GM18498 (cell line): ENCODE measurements around the gene ADAM19.
"Not testable (repeated sequence)": the region's sequence is repeated elsewhere in the genome, so short reads cannot be mapped to it uniquely, and the experiment has no call there.

Experiments used
- ATAC-seq: cut with Tn5 transposase; IDR thresholded peaks from one replicate; pipeline ENCODE4 v1.9.1; 2021; ENCODE audit warnings: mild to moderate bottlenecking, moderate library complexity; ENCODE audit not compliant: unreplicated experiment

ADAM19 gene

GRCh38 chr5:157487358-157487757, 88.2 kb downstream of the ADAM19 start:
- peak; percentile 40 for ATAC-seq

GRCh38 chr5:157486861-157487260, 88.7 kb downstream of the ADAM19 start:
- ATAC-seq, result peak; percentile 54

- ATAC-seq, result peak; percentile 59
Observed at GRCh38 chr5:157486221-157486681, 89.3 kb downstream of the ADAM19 start.

GRCh38 chr5:157485811-157486210, 89.8 kb downstream of the ADAM19 start:
- peak; percentile 42 for ATAC-seq

- ATAC-seq, result no peak
Observed at GRCh38 chr5:157485340-157485739, 90.2 kb downstream of the ADAM19 start.

GRCh38 chr5:157484768-157485167, 90.8 kb downstream of the ADAM19 start:
- ATAC-seq, result no peak

DNA sequence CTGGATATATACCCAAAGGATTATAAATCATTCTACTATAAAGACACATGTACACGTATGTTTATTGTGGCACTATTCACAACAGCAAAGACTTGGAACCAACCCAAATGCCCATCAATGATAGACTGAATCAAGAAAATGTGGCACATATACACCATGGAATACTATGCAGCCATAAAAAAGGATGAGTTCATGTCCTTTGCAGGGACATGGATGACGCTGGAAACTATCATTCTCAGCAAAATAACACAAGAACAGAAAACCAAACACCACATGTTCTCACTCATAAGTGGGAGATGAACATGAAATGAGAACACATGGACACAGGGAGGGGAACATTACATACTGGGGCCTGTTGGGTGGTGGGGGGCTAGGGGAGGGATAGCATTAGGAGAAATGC, 92.9 kb downstream of the ADAM19 start:
- ATAC-seq, result not testable (repeated sequence)

DNA sequence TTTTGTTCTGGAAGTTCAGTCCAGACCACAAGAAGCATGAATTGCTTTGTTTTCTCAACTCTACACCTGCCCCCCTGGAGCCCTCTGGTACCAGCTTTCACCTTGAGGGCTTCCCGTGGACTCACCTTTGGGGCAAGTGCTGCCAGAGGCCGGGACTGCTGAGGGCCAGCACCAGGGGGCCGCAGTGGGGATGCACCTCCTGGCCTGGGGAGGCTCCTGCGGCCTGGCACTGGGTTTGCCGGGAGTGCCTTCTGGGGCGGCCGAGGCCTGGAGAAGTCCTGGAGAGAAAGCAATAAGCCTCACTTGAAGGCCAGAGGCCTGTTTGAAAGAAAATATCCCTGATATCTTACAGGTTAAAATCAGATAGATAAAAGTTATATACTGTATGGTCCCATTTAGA, 93.9 kb downstream of the ADAM19 start:
- ATAC-seq, result no peak

- no peak for ATAC-seq
Observed at GRCh38 chr5:157481265-157481664, 94.3 kb downstream of the ADAM19 start.

DNA sequence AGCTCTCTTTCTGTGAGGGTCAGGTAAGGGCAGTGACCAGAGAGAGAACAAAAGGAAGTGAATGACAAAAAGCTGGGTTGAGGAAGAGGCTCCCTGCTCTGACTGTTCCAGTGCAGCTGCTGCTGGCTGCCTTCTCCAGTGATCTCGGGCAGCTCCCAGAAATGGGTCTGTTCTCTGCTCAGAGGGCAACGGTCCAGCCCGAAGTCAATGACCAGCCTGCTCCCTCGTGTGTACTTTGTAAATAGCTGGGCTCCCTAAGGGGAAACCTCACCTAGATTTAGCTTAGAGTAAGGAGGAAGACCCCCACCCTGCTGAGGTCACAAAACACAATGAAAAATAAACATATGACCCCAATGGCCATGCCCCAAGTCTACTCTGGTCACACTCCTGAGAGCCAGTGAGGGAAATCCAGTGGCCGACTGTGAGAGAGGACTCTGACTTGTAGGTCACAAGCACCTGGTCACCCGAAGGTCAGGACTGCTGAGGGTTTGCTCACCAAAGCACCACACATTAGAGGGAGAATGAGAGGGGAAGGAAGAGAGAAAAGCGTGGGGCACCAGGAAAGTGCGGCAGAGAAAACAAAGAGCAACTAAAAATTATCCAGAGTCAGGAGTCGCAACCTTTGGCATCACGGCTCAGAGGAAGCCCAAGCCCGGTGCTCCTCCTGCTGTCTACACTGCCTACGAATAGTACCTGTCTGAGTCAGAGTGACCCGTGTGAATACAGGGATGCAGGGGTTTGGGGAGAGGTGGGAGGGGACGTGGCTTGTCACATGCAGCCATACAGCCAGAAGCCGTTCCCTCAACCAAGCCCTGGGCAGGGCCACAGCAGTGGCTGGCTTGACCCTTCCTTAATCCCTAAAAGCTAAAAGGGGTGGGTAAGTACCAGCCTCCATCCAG, 95.7 kb downstream of the ADAM19 start:
- ATAC-seq, result no peak

DNA sequence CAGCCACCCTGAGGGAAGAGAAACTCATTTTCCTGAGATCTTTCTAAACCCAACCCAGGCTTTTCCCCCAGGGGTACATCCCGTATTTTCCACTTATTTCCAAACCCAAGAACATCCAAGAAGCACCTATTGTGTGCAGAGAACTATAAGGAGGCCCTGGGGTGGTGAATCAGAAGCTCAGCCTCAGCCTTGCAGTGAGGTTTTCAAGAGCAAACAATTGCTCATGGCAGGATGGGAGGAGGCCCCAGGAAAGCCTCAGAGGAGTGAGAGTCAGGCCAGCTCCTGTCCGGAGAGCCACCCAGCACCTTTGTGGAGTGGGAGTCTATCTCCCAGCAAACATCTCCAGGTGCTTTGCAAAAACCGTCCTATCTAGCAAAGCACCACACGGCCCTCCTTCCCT, 96.4 kb downstream of the ADAM19 start:
- no peak for ATAC-seq

GRCh38 chr5:157478726-157479125, 96.8 kb downstream of the ADAM19 start:
- ATAC-seq, result no peak

DNA sequence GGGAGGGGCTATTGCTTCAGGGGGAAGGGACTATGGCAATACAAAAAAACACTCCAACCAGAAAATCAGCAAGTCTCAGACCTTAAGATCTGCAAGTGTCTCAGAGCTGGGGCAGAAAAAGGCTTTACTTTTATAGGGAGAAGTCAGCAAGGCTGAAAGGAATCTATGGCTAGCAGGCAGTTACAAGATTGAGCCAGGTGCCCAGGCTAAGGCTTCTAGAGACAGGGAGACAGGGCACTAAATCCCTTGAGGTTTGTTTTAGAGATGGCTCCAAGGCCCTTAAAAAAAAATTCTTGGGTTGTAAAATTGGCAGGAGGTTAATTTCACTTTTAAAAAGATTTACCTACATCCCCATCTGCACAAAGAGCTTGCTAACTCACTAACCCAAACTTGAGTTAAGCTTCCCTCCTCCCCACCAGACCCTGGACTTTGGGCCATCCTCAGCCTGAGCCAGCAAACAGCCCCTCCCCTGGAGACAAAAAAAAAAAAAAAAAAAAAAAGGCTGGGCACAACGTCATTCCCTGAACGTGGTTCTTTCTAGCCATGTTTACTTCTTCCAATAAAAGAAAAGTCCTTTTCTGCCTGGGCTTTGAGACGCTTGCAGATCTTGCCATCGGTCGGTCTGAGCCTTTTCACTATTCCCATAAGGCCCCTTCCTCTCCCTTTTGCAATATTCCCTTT, 97.6 kb downstream of the ADAM19 start:
- no peak for ATAC-seq

GRCh38 chr5:157476702-157477408, 98.7 kb downstream of the ADAM19 start:
- no peak for ATAC-seq

- ATAC-seq, result no peak
Observed at GRCh38 chr5:157475432-157475831, 100.1 kb downstream of the ADAM19 start.

DNA sequence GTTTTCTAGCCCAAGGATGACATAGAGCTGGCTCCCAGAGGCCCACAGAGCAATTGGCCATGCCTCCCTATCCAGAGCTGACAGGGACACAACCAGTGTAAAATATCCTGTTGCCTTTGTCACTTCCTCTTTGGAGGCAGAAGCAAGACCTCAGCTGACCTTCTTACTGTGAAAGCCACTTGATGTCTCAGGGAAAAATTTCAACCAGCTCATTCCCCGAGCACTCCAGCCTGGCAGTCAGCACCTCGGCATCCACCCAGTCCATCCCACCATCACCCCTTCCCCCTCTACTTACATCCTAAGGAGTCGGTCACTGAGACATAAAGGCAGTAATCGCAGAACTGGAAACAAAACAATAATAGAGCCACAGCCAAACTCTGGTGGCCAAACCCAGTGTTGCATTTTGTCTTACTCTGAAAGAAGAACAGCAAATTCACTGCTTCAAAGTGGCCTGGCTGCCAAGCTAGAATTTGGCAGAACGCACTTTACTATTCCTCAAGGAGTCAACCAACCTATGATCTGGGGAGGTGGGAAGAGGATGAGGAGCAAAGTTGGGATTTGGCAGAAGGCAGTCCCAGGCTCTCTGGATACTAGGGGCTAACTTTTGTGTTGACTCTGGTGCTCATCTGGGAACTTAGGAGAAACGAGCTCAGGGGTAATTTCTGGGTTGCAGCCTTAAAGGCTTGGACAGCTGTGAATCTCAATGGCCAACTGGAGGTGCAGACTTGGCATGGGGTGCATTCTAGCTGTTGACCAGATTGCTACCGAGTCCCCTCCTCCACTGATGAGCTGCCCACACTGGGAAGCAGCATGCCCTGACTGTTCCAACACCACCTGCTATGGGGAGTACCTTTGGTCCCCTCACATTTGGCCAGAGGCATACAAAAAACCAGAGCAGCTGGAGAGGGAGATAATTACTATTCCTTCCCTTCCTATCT, 101.9 kb downstream of the ADAM19 start:
- ATAC-seq, result no peak

- no peak for ATAC-seq
Observed at GRCh38 chr5:157471709-157472108, 103.9 kb downstream of the ADAM19 start.

- no peak for ATAC-seq
Observed at GRCh38 chr5:157470631-157471030, 104.9 kb downstream of the ADAM19 start.

GRCh38 chr5:157469687-157470086, 105.9 kb downstream of the ADAM19 start:
- no peak for ATAC-seq

GRCh38 chr5:157469073-157469472, 106.5 kb downstream of the ADAM19 start:
- ATAC-seq, result no peak
